GM18519 (cell line): ENCODE data around the gene PSMA6.
"Not testable (repeated sequence)": the region's sequence is repeated elsewhere in the genome, so short reads cannot be mapped to it uniquely, and the experiment has no call there.

Source experiments
- ATAC-seq: cut with Tn5 transposase; IDR thresholded peaks from one replicate; pipeline ENCODE4 v1.9.1; 2021; ENCODE audit warnings: mild to moderate bottlenecking, moderate library complexity; ENCODE audit not compliant: unreplicated experiment, low FRiP score

PSMA6 gene

DNA sequence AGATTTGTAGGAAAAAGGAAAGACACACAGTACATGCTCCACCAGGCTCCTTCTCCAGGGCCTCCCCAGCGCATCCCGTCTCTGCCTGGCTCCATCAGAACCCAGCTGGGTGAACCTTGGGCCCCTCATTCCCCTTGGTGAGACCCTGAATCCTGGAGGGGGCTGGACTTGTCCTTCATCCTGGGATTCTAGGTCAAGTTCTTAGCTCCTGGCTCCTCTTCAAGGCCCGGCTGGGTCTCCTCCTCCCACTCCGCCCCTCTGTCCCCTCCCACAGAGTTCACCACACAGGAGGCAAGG lies 49.2 kb downstream of the PSMA6 start:
- ATAC-seq, result no peak

- no peak for ATAC-seq
Measured at GRCh38 chr14:35341751-35342488, 49.7 kb downstream of the PSMA6 start.

- ATAC-seq, result no peak
Measured at GRCh38 chr14:35342489-35343010, 50.4 kb downstream of the PSMA6 start.

GRCh38 chr14:35343702-35344101 lies 51.5 kb downstream of the PSMA6 start:
- no peak for ATAC-seq

DNA sequence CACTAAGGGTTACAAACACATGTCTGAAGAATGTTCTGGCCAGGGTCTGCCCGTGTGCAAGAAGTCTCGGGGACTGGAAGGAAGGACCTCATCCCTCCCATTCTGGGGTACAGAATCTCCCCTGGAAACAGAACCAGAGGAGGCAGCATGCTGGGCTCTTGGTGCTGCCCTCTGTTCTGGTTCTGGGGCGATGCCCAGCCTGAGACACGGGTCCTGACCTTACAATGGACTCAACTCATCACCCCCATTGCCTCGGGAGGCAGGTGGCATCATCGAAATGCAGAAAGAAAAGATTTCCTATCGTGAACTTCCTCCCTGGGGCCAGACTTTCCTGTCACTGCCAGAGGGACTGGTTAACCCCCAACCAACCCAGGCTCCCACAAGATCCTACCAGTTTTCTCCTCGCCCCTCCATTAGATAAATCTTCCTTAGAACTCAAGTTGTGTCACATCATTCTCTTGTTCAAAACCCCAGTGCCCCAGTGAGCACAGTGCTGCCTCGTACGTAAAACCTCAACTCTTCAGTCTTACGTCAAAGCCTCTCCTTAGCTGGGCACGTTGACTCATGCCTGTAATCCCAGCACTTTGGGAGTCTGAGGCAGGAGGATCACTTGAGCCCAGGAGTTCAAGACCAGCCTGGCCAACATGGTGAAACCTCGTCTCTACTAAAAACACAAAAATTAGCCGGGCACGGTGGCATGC lies 52.1 kb downstream of the PSMA6 start:
- ATAC-seq, result no peak

GRCh38 chr14:35346738-35347322 lies 54.6 kb downstream of the PSMA6 start:
- ATAC-seq, result no peak

DNA sequence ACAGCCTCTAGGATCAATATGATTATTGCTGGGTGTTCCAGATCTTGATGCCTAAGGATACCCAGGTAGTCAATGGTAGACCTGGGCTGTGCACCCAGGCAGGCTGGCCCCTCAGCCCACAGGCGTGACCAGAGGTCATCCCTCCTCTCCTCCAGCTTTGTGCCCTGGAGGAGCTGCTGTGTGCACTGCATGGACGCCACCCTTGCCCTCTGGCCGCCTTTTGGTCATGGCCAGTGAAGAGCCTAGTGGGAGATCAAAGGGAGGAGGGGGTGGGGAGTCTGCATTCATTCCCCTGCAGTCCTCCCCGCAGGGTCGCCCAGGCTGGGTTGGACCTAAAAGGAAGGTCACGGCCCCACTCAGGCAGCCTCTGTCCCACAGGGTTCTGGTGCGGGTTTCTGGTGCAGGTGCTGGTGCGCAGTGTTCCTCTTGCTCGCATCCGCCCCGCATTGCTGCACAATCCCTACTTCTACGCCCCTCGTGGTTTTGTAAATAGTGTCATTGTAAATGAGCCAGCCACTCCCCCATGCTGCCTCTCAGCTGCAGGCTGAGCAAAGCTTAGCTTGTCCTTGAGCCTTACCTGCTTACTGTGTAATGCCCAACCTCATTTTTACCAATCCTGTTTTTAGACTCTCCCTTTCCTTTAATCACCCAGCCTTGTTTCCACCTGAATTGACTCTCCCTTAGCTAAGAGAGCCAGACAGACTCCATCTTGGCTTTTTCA lies 55.3 kb downstream of the PSMA6 start:
- no peak for ATAC-seq

DNA sequence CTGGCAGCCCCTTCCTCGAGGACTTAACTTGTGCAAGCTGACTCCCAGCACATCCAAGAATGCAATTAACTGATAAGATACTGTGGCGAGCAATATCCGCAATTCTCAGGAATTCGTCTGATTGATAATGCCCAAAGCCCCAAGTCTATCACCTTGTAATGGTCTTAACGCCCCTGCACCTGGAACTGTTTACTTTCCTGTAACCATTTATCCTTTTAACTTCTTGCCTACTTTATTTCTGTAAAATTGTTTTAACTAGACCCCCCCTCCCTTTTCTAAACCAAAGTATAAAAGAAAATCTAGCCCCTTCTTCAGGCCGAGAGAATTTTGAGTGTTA lies 55.8 kb downstream of the PSMA6 start:
- not testable (repeated sequence) for ATAC-seq

DNA sequence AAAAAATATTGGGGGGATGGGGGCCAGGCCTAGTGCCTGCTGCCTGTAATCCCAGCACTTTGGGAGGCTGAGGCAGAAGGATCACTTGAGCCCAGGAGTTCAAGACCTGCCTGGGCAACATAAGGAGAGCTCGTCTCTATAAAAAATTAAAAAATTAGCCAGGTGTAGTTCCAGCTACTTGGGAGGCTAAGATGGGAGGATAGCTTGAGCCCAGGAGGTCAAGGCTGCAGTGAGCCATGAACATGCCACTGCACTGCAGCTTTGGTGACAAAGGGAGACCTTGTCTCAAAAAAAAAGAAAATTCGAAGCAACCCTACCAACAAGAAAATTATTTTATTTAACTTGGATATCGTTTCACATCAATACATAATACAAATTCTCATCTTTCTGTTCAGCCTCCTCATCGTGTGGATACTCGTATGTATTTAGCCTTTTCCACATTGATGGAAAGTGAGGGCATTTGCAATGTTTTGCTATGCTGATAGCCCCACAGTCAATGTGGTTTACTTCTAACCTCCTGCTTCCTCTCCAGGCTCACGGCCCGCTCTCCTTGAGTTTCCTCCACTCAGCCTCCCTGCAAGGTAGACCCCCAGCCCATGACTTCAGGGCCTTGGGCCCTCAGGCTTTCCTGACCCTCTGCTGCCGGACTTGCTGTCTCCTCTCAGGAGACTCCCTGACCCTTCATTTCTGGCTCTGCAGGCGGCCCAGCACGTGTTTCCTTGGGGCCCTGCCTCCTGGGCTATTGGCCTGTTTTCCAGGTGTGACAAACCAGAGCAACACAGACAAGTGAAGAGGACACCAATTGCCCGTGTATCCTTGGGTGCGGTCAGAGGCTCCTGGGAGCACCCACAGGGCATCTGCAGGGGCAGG lies 57.5 kb downstream of the PSMA6 start:
- ATAC-seq, result no peak

DNA sequence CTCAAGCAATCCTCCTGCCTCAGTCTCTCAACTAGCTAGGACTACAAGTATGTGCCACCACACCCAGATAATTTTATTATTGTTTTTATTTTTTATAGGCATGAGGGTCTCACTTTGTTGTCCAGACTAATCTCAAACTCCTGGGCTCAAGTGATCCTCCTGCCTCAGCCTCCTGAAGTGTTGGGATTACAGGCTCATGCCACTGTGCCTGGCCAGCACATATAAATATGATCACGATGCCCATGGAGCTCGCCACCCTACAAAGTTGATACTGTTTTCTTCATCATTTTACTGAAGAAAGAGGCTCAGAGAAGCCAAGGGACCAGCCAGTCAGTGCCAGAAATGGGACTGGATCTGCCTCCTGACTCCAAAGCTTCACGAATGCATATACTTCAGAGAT lies 59.3 kb downstream of the PSMA6 start:
- no peak for ATAC-seq

GRCh38 chr14:35351897-35352273 lies 59.7 kb downstream of the PSMA6 start:
- ATAC-seq, result no peak

- no peak for ATAC-seq
Measured at GRCh38 chr14:35352274-35353233, 60.4 kb downstream of the PSMA6 start.

GRCh38 chr14:35353409-35354172 lies 61.4 kb downstream of the PSMA6 start:
- ATAC-seq, result no peak

- ATAC-seq, result not testable (repeated sequence)
Measured at GRCh38 chr14:35355235-35355634, 63.1 kb downstream of the PSMA6 start.

GRCh38 chr14:35355981-35356841 lies 64.0 kb downstream of the PSMA6 start:
- no peak for ATAC-seq

DNA sequence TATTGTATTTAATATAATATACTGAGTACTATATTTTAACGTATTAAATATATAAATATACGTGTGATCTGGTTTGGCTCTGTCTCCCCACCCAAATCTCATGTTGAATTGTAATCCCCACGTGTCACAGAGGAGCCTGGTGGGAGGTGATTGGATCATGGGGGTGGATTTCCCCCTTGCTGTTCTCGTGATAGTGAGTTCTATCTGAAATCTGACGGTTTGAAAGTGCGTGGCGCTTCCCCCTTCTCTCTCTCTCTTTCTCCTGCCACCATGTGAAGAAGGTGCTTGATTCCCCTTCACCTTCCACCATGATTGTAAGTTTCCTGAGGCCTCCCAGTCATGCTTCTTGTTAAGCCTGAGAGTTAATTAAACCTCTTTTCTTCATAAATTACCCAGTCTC lies 67.5 kb downstream of the PSMA6 start:
- not testable (repeated sequence) for ATAC-seq

DNA sequence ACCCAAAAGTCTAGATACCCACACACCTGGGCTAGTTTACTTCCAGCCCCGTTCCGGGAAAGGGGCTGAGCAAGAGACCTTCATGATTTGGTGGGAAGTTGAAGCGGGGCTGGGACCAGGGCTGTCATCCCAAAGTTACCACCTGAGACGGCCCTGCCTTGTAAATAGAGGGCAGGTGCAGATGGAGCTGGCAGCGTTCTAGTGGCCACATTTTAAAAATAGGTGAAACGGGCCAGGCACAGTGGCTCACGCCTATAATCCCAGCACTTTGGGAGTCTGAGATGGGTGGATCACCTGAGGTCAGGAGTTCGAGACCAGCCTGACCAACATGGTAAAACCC lies 68.9 kb downstream of the PSMA6 start:
- ATAC-seq, result no peak

DNA sequence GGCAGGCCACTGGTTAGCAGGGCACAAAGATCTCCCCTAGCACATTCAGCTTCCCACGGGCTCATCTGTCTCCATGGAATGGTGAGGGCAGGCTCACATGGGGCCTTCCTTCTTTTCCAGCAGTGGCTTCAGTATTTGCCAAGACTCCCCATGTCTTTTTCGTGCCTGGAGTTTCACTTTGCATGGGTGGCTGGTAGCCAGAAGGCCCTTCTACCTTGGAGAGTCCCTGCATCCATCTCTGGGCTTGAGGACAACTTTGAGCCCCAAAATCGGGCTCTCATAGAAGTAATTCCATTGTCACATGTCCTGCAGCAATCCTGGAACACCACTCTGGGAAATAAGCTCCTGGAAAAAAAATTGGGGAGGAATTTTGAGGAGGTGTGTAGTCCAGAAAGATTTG lies 70.3 kb downstream of the PSMA6 start:
- no peak for ATAC-seq
